Astrocyte (in vitro differentiated cells and primary cell): Measurements from ENCODE around the gene PPM1M.

ENCODE experiments used
- EZH2 ChIP-seq: IDR thresholded peaks from 2 replicates; pipeline ENCODE4 v1.6.1; 2012; ENCODE audit warnings: mild to moderate bottlenecking, low read length, inconsistent platforms; ENCODE audit not compliant: insufficient read depth
- TF ChIP-seq, protein P1 (sequence below): IDR thresholded peaks from 2 replicates; pipeline ENCODE4 v1.5.1; 2011; ENCODE audit warnings: low read depth, mild to moderate bottlenecking, inconsistent platforms, low read length, moderate library complexity; ENCODE audit not compliant: insufficient read depth

DNA sequence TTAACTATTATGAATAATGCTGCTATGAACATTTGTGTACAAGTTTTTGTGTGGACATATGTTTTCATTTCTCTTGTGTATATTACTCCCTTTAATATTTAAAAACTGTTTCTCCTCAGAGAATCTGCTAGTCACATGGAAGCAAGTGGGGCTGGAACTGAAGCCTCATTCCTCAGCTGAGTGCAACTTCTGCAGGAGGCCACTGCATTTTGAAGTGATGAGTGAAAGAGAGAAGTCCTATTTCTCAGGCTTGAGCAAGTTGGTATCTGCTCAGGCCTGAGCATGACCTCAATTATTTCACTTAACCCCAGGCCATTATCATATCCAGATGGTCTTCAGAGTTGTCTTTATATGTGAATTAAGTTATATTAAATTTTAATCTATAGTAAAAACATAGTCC, 31.7 kb upstream of the PPM1M start:
- TF ChIP-seq, protein P1, sequence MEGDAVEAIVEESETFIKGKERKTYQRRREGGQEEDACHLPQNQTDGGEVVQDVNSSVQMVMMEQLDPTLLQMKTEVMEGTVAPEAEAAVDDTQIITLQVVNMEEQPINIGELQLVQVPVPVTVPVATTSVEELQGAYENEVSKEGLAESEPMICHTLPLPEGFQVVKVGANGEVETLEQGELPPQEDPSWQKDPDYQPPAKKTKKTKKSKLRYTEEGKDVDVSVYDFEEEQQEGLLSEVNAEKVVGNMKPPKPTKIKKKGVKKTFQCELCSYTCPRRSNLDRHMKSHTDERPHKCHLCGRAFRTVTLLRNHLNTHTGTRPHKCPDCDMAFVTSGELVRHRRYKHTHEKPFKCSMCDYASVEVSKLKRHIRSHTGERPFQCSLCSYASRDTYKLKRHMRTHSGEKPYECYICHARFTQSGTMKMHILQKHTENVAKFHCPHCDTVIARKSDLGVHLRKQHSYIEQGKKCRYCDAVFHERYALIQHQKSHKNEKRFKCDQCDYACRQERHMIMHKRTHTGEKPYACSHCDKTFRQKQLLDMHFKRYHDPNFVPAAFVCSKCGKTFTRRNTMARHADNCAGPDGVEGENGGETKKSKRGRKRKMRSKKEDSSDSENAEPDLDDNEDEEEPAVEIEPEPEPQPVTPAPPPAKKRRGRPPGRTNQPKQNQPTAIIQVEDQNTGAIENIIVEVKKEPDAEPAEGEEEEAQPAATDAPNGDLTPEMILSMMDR, result no peak
- TF ChIP-seq EZH2, result no peak
